GM13976 (cell line): Measurements from ENCODE around the gene AHDC1.

Experiments used
- DNase-seq: peaks from one replicate; pipeline ENCODE4 v3.0.0; 2012; ENCODE audit warnings: low spot score
- in situ Hi-C: fragments of 300-500 bp; cut with MboI; formaldehyde crosslinking; loops from one replicate; pipeline ENCODE4 v1.12.0; 2022; ENCODE audit warnings: low sequenced_read_pairs, mixed read lengths, inconsistent platforms; ENCODE audit not compliant: unreplicated experiment
- TF ChIP-seq, protein P1 (sequence below): IDR thresholded peaks from 2 replicates; pipeline ENCODE4 v1.5.1; 2012; ENCODE audit warnings: borderline replicate concordance, mild to moderate bottlenecking; ENCODE audit not compliant: insufficient read depth; ENCODE audit errors: extremely low read depth, missing control alignments, control extremely low read depth

The AHDC1 gene

GRCh38 chr1:27600498-27601175, 3.3 kb downstream of the AHDC1 start:
- in situ Hi-C loops, result loop anchor here (10.0 kb wide), 1 partner anchor 206 kb away; the partner anchor contains the start of gene GPR3
- DNase-seq, result no peak
- TF ChIP-seq, protein P1, sequence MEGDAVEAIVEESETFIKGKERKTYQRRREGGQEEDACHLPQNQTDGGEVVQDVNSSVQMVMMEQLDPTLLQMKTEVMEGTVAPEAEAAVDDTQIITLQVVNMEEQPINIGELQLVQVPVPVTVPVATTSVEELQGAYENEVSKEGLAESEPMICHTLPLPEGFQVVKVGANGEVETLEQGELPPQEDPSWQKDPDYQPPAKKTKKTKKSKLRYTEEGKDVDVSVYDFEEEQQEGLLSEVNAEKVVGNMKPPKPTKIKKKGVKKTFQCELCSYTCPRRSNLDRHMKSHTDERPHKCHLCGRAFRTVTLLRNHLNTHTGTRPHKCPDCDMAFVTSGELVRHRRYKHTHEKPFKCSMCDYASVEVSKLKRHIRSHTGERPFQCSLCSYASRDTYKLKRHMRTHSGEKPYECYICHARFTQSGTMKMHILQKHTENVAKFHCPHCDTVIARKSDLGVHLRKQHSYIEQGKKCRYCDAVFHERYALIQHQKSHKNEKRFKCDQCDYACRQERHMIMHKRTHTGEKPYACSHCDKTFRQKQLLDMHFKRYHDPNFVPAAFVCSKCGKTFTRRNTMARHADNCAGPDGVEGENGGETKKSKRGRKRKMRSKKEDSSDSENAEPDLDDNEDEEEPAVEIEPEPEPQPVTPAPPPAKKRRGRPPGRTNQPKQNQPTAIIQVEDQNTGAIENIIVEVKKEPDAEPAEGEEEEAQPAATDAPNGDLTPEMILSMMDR, result no peak

- TF ChIP-seq, protein P1, result no peak
- DNase-seq, result no peak
- in situ Hi-C loops, result loop anchor here (10.0 kb wide), 1 partner anchor 205 kb away; the partner anchor contains the start of gene GPR3
Observed at GRCh38 chr1:27599605-27600497, 4.1 kb downstream of the AHDC1 start.

DNA sequence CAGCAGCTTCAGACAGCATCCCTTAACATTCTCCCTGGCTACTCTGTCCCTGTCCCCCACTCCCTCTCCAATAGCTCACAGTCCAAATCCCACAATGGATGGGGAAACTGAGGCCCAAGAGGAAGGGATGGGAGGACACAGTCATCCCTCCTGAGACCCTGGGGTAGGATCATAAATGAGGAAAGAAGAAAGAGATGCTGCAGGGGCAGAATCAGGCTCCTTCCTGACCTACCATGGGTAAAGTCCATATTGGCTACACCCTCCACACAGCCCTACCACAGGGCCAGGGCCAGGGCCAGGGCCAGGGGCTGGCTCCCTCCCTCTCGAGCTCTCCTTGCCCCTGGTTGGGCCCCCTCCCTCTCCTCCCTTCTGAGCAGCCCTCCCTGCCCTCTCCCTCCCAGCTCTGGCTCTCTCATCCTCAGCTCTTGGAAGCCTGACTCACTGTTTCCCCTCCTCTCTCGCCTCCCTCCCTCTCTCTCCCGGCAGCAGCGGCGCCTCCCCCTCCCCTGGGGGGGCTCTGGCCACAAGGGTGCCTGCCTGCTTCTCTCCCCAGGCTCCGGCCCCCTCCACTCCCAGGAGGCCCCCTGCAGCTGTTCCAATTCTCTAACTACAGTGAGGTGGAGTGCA, 4.9 kb downstream of the AHDC1 start:
- TF ChIP-seq, protein P1, result no peak
- in situ Hi-C loops, result no loop called here
- no peak for DNase-seq

GRCh38 chr1:27598295-27598687, 5.7 kb downstream of the AHDC1 start:
- TF ChIP-seq, protein P1, result no peak
- no peak for DNase-seq
- in situ Hi-C loops, result no loop called here

GRCh38 chr1:27597516-27598294, 6.2 kb downstream of the AHDC1 start:
- in situ Hi-C loops, result no loop called here
- no peak for DNase-seq
- TF ChIP-seq, protein P1, result no peak

GRCh38 chr1:27596986-27597385, 7.0 kb downstream of the AHDC1 start:
- in situ Hi-C loops, result no loop called here
- TF ChIP-seq, protein P1, result no peak
- DNase-seq, result no peak
